ENCODE results near the gene MTMR4. TPM values are rescaled to one million over a fixed set of nuclear protein-coding genes. Genes with fewer than 3 reads are reported as not detected.
"Not testable (repeated sequence)": the region's sequence is repeated elsewhere in the genome, so short reads cannot be mapped to it uniquely, and the experiment has no call there.

The MTMR4 gene
- polyA plus RNA-seq, 1 experiment, result 35.2 TPM

DNA sequence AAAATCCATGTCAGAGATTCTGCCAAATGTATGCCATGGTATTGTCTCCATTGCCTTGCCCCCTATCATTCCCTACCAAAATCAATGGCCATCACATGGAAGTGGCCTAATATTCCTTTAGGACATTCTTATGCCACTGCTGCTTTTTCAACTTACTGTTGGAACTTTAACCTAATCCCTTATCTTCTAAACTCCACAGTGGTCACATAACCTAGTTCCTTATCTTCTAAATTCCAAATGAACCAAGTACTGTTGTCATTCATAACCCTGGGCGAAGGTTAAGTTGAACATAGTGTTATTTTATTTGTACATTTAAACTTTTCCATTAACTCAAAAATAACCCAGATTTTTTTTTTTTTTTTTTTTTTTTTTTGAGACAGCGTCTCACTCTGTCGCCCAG, 29.8 kb downstream of the MTMR4 start:
- POLR2A ChIA-PET, result no interaction called here
- Histone ChIP-seq H3K27me3 (ENCODE audit: control insufficient read depth, insufficient read depth, low read length) (no peaks in the 10 kb centered on the region), H3K36me3 (ENCODE audit: control insufficient read depth, insufficient read depth, low read length) (no peaks in the 10 kb centered on the region; the same call in 1 of the 2 replicates)

GRCh38 chr17:58481798-58482197, 32.6 kb downstream of the MTMR4 start:
- H3K27me3 ChIP-seq (ENCODE audit: control insufficient read depth, insufficient read depth, low read length); H3K36me3 ChIP-seq (ENCODE audit: control insufficient read depth, insufficient read depth, low read length); POLR2A ChIA-PET; DNase-seq (ENCODE audit: low read depth); H3K4me3 ChIP-seq (ENCODE audit: low read depth, low read length); CTCF ChIA-PET: not testable (repeated sequence)

More for the DNA sequence above, 29.8 kb downstream of the MTMR4 start:
- no peak for TF ChIP-seq CTCF (IDR thresholded peaks at IDR 0.05; ENCODE audit: insufficient read depth, low read depth, low read length)
- DNase-seq (ENCODE audit: low read depth), result no peak
- H3K4me3 ChIP-seq (ENCODE audit: low read depth, low read length), result no peak overlapping the region
- CTCF ChIA-PET, result no interaction called here

- POLR2A ChIA-PET, result no interaction called here
Measured at GRCh38 chr17:58480090-58480489, 34.3 kb downstream of the MTMR4 start.

DNA sequence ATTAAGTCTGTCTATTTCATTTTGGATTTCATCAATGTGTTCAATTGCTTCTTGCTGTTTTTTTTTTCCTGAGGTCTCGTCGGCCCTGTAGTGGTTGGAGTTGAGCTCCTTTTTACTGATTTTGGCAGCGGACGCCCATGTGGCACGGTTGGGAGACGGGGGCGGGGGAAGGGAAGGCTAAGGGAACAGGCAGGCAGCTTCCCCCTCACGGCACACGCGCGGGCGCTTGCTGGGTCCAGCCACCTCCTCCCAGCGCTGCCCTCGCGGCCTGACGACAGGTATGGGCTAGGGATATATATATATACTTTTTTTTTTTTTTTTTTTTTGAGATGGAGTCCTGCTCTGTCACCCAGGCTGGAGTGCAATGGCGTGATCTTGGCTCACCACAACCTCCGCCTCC, 37.6 kb downstream of the MTMR4 start:
- ChIA-PET POLR2A (no interaction called here), CTCF (no interaction called here)
- no peaks in the 10 kb centered on the region for H3K36me3 ChIP-seq (ENCODE audit: control insufficient read depth, insufficient read depth, low read length)
- no peak for DNase-seq (ENCODE audit: low read depth)
- H3K4me3 ChIP-seq (ENCODE audit: low read depth, low read length), result no peak overlapping the region
- no peaks in the 10 kb centered on the region for H3K27me3 ChIP-seq (ENCODE audit: control insufficient read depth, insufficient read depth, low read length)
- TF ChIP-seq CTCF (IDR thresholded peaks at IDR 0.05; ENCODE audit: insufficient read depth, low read depth, low read length), result no peak

More at GRCh38 chr17:58480090-58480489, 34.3 kb downstream of the MTMR4 start:
- DNase-seq (ENCODE audit: low read depth), result no peak
- no peak overlapping the region for H3K4me3 ChIP-seq (ENCODE audit: low read depth, low read length)
- TF ChIP-seq CTCF (IDR thresholded peaks at IDR 0.05; ENCODE audit: insufficient read depth, low read depth, low read length), result no peak
- H3K36me3 ChIP-seq (ENCODE audit: control insufficient read depth, insufficient read depth, low read length), result no peaks in the 10 kb centered on the region
- no peaks in the 10 kb centered on the region for H3K27me3 ChIP-seq (ENCODE audit: control insufficient read depth, insufficient read depth, low read length)
- CTCF ChIA-PET, result no interaction called here

DNA sequence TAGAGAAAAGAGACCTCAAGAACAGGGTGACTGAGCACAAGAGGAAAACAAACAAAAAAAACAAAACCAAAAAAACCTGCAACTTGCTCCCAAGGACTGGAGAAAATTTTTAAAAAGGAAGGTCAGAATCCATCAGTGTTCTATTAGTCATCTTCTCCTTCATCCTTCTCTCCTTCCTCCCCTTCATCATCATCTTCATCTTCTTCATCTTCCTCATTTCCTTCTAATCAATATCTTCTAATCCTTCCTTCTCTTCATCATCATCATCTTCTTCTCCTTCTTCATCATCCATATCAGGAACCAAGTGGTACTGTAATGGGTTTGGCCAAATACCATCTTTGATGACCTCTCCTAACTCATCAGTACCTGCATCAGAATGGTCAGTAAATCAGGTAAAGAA, 38.5 kb downstream of the MTMR4 start:
- Histone ChIP-seq H3K27me3 (ENCODE audit: control insufficient read depth, insufficient read depth, low read length) (no peaks in the 10 kb centered on the region), H3K4me3 (ENCODE audit: low read depth, low read length) (no peak overlapping the region), H3K36me3 (ENCODE audit: control insufficient read depth, insufficient read depth, low read length) (no peaks in the 10 kb centered on the region)
- no peak for TF ChIP-seq CTCF (IDR thresholded peaks at IDR 0.05; ENCODE audit: insufficient read depth, low read depth, low read length)
- ChIA-PET POLR2A (no interaction called here), CTCF (no interaction called here)
- no peak for DNase-seq (ENCODE audit: low read depth)

- no peak for TF ChIP-seq CTCF (IDR thresholded peaks at IDR 0.05; ENCODE audit: insufficient read depth, low read depth, low read length)
- no peak for DNase-seq (ENCODE audit: low read depth)
- CTCF ChIA-PET, result no interaction called here
- Histone ChIP-seq H3K4me3 (ENCODE audit: low read depth, low read length) (no peak overlapping the region), H3K27me3 (ENCODE audit: control insufficient read depth, insufficient read depth, low read length) (no peaks in the 10 kb centered on the region), H3K36me3 (ENCODE audit: control insufficient read depth, insufficient read depth, low read length) (no peaks in the 10 kb centered on the region)
- POLR2A ChIA-PET, result no interaction called here
Measured at GRCh38 chr17:58470356-58470755, 44.1 kb downstream of the MTMR4 start.

All from BJ (cell line).